ENCODE results near the gene GATAD2A.
A peak's percentile ranks its signal among the peaks of the same experiment; 100 is the strongest.

The GATAD2A gene

DNA sequence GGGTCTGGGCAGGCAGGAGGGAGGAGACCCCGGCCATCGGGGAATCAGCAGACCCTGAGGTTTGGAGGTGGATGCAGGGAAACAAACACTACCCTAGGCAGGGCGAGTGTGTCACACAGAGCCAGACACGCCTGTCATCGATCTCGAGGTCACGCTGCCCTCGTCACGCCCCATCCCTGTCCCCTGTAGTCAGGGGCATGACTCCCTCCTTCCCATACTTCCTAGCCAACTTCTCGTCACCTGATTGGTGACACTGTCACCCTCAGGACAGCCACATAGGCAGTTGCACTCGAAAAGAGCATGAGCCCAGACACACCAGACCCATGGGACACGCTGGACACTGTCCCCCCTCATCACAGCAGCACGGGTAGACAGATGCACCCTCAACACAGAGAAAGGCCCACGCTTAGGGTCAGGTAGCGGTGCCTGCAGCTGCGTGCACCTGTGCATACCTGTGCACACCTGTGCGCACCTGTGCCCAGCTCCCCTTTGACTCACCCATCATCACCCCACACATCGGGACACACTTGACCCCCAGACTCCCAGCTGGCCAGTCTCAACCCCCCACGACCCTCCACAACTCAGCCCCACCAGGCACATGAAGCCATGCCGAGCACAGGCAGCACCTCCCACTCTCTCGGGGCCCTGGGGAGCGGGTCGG lies 144.5 kb downstream of the GATAD2A start:
- DNase-seq, result no peak

GRCh38 chr19:19550485-19550929 lies 145.0 kb downstream of the GATAD2A start:
- no peak for DNase-seq

- no peak for DNase-seq
Observed at GRCh38 chr19:19550972-19551852, 145.7 kb downstream of the GATAD2A start.

GRCh38 chr19:19551853-19552192 lies 146.3 kb downstream of the GATAD2A start:
- no peak for DNase-seq

DNA sequence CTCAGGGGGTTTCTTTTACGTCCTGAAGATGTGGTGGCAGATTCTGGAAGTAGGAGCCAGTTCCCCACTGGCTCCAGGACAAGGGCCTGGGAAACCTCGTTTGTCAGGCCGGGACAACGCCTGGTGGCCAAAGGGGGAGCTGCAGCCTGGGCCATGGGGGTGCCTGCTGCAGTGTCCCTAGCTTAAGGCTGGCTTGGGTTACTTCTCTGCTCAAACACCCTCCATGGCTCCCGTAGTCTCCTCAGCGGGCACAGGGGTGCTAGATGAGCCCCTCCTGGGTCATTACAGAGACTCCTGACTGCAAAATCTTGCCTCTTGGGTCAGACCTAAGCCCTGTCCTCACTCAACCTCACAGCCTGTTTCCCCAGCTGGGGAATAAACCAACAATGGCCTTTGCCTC lies 147.3 kb downstream of the GATAD2A start:
- no peak for DNase-seq

DNA sequence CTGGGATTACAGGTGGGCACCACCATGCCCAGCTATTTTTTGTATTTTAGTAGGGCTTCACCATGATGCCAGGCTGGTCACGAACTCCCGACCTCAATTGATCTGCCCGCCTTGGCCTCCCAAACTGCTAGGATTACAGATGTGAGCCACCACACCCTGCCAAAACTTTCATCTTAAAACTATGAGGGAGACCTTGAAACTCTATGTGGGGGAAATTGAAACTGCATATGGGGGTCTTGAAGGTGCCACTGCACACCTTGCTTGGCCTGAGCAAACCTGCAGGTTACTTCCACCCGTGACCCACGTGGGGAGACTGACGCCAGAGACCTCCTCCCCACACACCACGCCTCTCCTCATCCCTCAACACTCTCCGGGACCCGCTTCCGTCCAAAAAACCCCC lies 148.2 kb downstream of the GATAD2A start:
- DNase-seq, result no peak

DNA sequence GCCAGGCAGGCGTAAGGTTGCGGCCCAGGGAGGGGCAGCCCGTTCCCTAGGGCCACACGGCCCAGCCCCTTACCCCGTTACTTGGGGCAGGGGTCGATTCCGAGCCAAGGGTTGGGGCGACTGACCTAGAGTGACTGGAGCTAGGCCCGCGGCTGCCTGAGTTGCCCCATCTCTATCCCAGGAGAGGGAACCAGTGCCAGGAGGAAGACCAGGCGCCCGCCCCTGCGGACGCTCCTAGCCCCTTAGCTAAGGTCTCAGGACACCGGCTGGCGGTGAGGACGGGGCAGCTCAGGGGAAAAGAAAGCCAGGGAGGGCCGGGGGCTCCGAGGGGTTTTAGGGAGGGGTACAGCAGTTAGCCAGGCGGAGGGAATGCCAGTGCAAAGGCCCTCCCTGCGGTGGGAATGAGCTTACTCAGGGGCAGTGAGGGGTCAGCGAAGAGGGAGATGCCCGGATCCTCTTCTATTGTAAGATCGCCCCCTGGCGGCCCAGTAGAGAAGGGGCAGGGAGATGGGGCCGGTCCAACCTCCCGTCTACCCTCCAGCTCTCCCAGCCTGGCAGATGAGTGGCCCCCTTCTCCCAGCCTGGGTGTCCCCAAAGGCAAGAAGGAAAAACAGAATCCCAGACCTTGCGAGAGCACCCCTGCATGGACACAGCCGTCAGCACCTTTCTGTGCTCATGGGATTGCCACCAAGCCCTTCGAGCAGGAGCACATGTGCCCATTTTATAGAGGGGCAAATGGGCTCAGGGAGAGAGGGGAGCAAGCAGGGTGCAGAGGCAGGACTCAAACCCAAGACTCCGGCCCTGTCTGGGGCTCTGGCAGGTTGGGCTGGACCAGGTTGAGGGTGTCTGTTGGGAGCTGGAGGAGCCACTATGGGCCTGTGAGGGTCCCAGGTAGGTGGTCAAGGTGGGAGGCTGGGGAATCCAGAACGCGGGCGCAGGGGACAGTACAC lies 148.9 kb downstream of the GATAD2A start:
- DNase-seq, result peak; percentile 36

DNA sequence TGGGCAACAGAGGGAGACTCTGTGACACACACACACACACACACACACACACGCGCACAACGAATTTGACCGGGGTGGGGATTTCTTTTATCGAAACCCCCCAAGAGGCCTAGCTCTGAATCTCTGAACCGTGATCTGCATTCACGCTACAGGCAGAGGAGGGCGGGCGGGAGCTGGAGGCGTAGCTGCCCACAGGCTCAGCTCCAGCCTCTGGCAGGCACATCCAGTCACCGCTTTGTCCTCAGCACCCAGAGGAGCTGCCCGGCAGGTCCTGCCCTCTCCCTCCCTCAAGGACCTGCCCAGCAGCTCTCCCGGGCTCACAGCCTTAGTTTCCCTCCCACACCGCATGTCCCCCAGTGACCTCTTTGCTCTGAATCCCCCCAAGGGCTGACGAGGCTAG lies 152.6 kb downstream of the GATAD2A start:
- DNase-seq, result no peak
